SU-DHL-6 (cell line): ENCODE measurements around the gene SLC5A5.

Source experiments
- EZH2phosphoT487 ChIP-seq: fragments of 200-600 bp; sonication (generic), shearing (Covaris generic); conservative IDR thresholded peaks from 2 replicates; pipeline ENCODE4 v1.6.1; 2018; ENCODE audit warnings: mild to moderate bottlenecking, antibody characterized with exemption, low read length, moderate library complexity, mixed read lengths
- TF ChIP-seq, protein P1 (sequence below): fragments of 200-600 bp; sonication (generic); IDR thresholded peaks from one replicate; pipeline ENCODE4 v1.5.1; 2017; ENCODE audit warnings: antibody characterized with exemption, mild to moderate bottlenecking, low read length, moderate library complexity; ENCODE audit not compliant: insufficient read depth, poor library complexity, severe bottlenecking

DNA sequence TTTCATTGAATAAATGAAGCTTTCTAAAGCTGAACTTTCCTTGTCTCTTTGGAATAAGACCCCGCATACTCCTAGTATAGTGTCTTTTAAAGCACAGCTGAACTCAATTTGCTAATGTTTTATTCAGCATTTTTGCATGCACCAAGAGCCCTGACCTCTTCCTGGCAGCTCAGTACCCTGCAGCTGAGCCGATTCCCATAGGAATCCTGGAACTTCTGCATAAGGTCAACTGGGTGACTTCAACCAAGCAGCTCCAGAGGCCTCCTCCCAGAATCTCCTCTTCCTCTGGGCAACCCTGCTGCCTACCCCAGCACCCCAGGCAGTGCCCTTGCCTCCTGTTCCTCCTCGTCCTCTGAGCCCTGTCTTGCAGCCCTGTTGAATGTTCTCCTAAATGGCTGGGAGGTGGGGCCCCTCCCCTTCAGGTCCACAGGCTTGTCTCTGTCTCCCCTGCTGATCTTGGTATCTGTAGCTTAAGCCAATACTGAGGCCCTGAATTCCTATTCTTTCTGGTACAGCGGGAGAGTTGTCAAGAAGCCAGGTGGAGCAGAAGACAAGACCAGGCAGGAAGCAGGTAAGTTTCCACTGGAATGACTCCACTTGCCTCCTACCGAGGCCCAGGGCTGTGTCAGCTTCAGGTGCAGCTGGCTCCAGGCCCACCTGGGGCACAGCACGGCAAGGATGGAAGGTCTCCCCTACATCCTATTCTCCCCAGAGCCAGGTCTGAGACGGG lies 37.4 kb downstream of the SLC5A5 start:
- TF ChIP-seq, protein P1, sequence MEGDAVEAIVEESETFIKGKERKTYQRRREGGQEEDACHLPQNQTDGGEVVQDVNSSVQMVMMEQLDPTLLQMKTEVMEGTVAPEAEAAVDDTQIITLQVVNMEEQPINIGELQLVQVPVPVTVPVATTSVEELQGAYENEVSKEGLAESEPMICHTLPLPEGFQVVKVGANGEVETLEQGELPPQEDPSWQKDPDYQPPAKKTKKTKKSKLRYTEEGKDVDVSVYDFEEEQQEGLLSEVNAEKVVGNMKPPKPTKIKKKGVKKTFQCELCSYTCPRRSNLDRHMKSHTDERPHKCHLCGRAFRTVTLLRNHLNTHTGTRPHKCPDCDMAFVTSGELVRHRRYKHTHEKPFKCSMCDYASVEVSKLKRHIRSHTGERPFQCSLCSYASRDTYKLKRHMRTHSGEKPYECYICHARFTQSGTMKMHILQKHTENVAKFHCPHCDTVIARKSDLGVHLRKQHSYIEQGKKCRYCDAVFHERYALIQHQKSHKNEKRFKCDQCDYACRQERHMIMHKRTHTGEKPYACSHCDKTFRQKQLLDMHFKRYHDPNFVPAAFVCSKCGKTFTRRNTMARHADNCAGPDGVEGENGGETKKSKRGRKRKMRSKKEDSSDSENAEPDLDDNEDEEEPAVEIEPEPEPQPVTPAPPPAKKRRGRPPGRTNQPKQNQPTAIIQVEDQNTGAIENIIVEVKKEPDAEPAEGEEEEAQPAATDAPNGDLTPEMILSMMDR: no peak
- TF ChIP-seq EZH2phosphoT487: no peak
